HepG2 (cell line): ENCODE data around the gene OR1J2. TPM values are rescaled to one million over a fixed set of nuclear protein-coding genes. Genes with fewer than 3 reads are reported as not detected.
A peak's percentile ranks its signal among the peaks of the same experiment; 100 is the strongest.

ENCODE experiments used
- MIXL1 ChIP-seq: IDR thresholded peaks from 2 replicates; pipeline ENCODE4 v1.6.1; 2016
- NONO ChIP-seq, 2 experiments: fragments of 450-650 bp in 1 of 2; sonication (generic) in 1 of 2; formaldehyde crosslinking in 1 of 2; IDR thresholded peaks in 1 of 2; conservative IDR thresholded peaks in 1 of 2; 2 replicates each; pipeline versions ENCODE4 v1.6.1 to v1.8.0; 2017 to 2022; ENCODE audit warnings: mild to moderate bottlenecking in 1 of 2, missing genetic modification reagents in 1 of 2, moderate library complexity in 1 of 2
- ZNF274 ChIP-seq: sonication (generic); formaldehyde crosslinking; IDR thresholded peaks from 2 replicates; pipeline ENCODE4 v1.5.1; 2020; ENCODE audit warnings: mild to moderate bottlenecking, missing genetic modification reagents
- polyA plus RNA-seq, 8 experiments: library from polyadenylated mRNA; depleted of rRNA in 3 of 8; stranded (reverse) in 7 of 8; unstranded in 1 of 8; fragments of >200 nt; fragmentation: Illumina TruSeq in 4 of 8; extraction: Trizol in 4 of 8; gene quantifications; 2 replicates each; pipeline versions ENCODE4 v1.2.1 to v1.2.3, GENCODE V29; 2011 to 2016; ENCODE audit warnings: low read depth in 4 of 8, missing spikeins in 1 of 8, mixed read lengths in 1 of 8; ENCODE audit not compliant: insufficient read depth in 1 of 8
- total RNA-seq, 5 experiments: library from RNA; depleted of rRNA; stranded (reverse); fragments of >200 nt; fragmentation: Illumina TruSeq; extraction: Trizol; gene quantifications; 2 replicates each; pipeline ENCODE4 v1.2.3, GENCODE V29; 2016; ENCODE audit warnings: low read depth in 1 of 5
- TF ChIP-seq, protein P1 (sequence below): sonication (generic); formaldehyde crosslinking; IDR thresholded peaks from 2 replicates; pipeline ENCODE4 v1.4.0; 2020; ENCODE audit warnings: mild to moderate bottlenecking, missing genetic modification reagents
- TF ChIP-seq, protein P2 (sequence below): sonication (generic); formaldehyde crosslinking; IDR thresholded peaks from 2 replicates; pipeline ENCODE4 v1.5.0; 2020; ENCODE audit warnings: mild to moderate bottlenecking, missing genetic modification reagents, borderline replicate concordance
- TF ChIP-seq, protein P3 (sequence below): sonication (generic); formaldehyde crosslinking; IDR thresholded peaks from 2 replicates; pipeline ENCODE4 v1.4.0; 2020; ENCODE audit warnings: missing genetic modification reagents, borderline replicate concordance
- TF ChIP-seq, protein P4 (sequence below): sonication (generic); formaldehyde crosslinking; conservative IDR thresholded peaks from 2 replicates; pipeline ENCODE4 v1.4.0; 2020; ENCODE audit warnings: missing genetic modification reagents

Gene OR1J2
- total and polyA plus RNA-seq, 2 of the 13 experiments (the other 11 are each of a cell fraction or from before 2014, with no cell fraction given): not detected

DNA sequence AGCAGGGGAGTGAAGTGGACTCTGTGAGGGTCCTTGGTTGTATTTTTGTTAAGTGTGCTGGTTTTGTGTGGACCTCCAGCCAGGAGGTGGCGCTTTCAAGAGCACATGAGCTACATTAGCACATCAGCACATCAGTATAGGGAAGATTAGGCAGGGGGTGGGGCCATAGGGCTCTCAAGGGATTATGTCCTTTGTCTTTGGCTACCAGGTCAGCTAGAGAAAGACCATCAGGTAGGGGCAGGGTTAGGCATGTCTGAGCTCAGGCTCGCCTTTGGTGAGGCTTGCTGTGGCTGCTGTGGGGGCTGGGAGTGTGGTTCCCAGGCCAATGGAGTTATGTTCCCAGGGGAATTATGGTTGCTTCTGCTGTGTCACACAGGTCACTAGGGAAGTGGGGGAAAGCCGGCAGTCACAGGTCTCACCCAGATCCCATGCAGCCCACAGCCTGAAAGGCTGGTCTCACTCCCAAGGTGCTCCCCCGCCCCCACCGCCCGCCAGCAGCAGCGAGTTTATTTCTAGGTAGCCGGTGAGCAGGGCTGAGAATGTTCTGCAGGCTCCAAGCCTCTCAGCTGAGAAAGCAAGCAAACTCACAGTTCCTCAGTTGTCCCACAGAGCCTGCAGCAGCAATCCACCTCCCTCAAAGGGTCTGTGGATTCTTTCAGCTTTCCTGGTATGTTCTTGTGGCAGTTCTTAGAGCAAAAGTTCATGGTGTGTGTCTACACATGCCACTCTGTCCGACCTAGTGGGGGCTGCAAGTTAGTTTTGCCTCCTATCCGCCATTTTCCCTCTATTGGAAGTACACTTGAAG, 46.6 kb upstream of the OR1J2 start (continued):
- TF ChIP-seq, protein P1, sequence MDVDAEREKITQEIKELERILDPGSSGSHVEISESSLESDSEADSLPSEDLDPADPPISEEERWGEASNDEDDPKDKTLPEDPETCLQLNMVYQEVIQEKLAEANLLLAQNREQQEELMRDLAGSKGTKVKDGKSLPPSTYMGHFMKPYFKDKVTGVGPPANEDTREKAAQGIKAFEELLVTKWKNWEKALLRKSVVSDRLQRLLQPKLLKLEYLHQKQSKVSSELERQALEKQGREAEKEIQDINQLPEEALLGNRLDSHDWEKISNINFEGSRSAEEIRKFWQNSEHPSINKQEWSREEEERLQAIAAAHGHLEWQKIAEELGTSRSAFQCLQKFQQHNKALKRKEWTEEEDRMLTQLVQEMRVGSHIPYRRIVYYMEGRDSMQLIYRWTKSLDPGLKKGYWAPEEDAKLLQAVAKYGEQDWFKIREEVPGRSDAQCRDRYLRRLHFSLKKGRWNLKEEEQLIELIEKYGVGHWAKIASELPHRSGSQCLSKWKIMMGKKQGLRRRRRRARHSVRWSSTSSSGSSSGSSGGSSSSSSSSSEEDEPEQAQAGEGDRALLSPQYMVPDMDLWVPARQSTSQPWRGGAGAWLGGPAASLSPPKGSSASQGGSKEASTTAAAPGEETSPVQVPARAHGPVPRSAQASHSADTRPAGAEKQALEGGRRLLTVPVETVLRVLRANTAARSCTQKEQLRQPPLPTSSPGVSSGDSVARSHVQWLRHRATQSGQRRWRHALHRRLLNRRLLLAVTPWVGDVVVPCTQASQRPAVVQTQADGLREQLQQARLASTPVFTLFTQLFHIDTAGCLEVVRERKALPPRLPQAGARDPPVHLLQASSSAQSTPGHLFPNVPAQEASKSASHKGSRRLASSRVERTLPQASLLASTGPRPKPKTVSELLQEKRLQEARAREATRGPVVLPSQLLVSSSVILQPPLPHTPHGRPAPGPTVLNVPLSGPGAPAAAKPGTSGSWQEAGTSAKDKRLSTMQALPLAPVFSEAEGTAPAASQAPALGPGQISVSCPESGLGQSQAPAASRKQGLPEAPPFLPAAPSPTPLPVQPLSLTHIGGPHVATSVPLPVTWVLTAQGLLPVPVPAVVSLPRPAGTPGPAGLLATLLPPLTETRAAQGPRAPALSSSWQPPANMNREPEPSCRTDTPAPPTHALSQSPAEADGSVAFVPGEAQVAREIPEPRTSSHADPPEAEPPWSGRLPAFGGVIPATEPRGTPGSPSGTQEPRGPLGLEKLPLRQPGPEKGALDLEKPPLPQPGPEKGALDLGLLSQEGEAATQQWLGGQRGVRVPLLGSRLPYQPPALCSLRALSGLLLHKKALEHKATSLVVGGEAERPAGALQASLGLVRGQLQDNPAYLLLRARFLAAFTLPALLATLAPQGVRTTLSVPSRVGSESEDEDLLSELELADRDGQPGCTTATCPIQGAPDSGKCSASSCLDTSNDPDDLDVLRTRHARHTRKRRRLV: no peak
- TF ChIP-seq MIXL1 (CRISPR knock-in tag): peak; percentile 51; the same call in 1 of the 2 replicates
- no peak for TF ChIP-seq NONO (IDR thresholded peaks at IDR 0.05)
- TF ChIP-seq NONO (CRISPR knock-in tag; conservative IDR thresholded peaks at IDR 0.05): peak; percentile 32; the same call in 1 of the 2 replicates
- TF ChIP-seq, protein P2, sequence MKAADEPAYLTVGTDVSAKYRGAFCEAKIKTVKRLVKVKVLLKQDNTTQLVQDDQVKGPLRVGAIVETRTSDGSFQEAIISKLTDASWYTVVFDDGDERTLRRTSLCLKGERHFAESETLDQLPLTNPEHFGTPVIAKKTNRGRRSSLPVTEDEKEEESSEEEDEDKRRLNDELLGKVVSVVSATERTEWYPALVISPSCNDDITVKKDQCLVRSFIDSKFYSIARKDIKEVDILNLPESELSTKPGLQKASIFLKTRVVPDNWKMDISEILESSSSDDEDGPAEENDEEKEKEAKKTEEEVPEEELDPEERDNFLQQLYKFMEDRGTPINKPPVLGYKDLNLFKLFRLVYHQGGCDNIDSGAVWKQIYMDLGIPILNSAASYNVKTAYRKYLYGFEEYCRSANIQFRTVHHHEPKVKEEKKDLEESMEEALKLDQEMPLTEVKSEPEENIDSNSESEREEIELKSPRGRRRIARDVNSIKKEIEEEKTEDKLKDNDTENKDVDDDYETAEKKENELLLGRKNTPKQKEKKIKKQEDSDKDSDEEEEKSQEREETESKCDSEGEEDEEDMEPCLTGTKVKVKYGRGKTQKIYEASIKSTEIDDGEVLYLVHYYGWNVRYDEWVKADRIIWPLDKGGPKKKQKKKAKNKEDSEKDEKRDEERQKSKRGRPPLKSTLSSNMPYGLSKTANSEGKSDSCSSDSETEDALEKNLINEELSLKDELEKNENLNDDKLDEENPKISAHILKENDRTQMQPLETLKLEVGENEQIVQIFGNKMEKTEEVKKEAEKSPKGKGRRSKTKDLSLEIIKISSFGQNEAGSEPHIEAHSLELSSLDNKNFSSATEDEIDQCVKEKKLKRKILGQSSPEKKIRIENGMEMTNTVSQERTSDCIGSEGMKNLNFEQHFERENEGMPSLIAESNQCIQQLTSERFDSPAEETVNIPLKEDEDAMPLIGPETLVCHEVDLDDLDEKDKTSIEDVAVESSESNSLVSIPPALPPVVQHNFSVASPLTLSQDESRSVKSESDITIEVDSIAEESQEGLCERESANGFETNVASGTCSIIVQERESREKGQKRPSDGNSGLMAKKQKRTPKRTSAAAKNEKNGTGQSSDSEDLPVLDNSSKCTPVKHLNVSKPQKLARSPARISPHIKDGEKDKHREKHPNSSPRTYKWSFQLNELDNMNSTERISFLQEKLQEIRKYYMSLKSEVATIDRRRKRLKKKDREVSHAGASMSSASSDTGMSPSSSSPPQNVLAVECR (CRISPR knock-in tag): no peak; the same call in 1 of the 2 replicates
- TF ChIP-seq, protein P3, sequence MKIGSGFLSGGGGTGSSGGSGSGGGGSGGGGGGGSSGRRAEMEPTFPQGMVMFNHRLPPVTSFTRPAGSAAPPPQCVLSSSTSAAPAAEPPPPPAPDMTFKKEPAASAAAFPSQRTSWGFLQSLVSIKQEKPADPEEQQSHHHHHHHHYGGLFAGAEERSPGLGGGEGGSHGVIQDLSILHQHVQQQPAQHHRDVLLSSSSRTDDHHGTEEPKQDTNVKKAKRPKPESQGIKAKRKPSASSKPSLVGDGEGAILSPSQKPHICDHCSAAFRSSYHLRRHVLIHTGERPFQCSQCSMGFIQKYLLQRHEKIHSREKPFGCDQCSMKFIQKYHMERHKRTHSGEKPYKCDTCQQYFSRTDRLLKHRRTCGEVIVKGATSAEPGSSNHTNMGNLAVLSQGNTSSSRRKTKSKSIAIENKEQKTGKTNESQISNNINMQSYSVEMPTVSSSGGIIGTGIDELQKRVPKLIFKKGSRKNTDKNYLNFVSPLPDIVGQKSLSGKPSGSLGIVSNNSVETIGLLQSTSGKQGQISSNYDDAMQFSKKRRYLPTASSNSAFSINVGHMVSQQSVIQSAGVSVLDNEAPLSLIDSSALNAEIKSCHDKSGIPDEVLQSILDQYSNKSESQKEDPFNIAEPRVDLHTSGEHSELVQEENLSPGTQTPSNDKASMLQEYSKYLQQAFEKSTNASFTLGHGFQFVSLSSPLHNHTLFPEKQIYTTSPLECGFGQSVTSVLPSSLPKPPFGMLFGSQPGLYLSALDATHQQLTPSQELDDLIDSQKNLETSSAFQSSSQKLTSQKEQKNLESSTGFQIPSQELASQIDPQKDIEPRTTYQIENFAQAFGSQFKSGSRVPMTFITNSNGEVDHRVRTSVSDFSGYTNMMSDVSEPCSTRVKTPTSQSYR (CRISPR knock-in tag): peak; percentile 71; the same call in 1 of the 2 replicates
- no peak for TF ChIP-seq ZNF274 (CRISPR knock-in tag)
- TF ChIP-seq, protein P4, sequence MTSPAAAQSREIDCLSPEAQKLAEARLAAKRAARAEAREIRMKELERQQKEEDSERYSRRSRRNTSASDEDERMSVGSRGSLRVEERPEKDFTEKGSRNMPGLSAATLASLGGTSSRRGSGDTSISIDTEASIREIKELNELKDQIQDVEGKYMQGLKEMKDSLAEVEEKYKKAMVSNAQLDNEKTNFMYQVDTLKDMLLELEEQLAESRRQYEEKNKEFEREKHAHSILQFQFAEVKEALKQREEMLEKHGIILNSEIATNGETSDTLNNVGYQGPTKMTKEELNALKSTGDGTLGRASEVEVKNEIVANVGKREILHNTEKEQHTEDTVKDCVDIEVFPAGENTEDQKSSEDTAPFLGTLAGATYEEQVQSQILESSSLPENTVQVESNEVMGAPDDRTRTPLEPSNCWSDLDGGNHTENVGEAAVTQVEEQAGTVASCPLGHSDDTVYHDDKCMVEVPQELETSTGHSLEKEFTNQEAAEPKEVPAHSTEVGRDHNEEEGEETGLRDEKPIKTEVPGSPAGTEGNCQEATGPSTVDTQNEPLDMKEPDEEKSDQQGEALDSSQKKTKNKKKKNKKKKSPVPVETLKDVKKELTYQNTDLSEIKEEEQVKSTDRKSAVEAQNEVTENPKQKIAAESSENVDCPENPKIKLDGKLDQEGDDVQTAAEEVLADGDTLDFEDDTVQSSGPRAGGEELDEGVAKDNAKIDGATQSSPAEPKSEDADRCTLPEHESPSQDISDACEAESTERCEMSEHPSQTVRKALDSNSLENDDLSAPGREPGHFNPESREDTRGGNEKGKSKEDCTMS: no peak
